HepG2 (cell line): Measurements from ENCODE around the gene ELOVL2. TPM values are rescaled to one million over a fixed set of nuclear protein-coding genes. Genes with fewer than 3 reads are reported as not detected.

Experiments used
- GATA4 ChIP-seq: sonication (generic); IDR thresholded peaks from 2 replicates; pipeline ENCODE4 v1.6.1; 2016; ENCODE audit warnings: antibody characterized with exemption, low read depth, borderline replicate concordance
- MTF1 ChIP-seq: sonication (generic); formaldehyde crosslinking; IDR thresholded peaks from 2 replicates; pipeline ENCODE4 v1.5.0; 2020; ENCODE audit warnings: missing genetic modification reagents
- NRL ChIP-seq: sonication (generic); formaldehyde crosslinking; IDR thresholded peaks from 2 replicates; pipeline ENCODE4 v1.5.0; 2020; ENCODE audit warnings: missing genetic modification reagents, mild to moderate bottlenecking, moderate library complexity, borderline replicate concordance
- PCBP1 ChIP-seq: fragments of 200-400 bp; formaldehyde crosslinking; IDR thresholded peaks from 2 replicates; pipeline ENCODE4 v1.6.1; 2017; ENCODE audit warnings: mild to moderate bottlenecking, low read depth, low read length, borderline replicate concordance
- PRDM4 ChIP-seq: sonication (generic); formaldehyde crosslinking; IDR thresholded peaks from 2 replicates; pipeline ENCODE4 v1.9.0; 2021; ENCODE audit warnings: missing genetic modification reagents, borderline replicate concordance
- SNAI1 ChIP-seq: sonication (generic); formaldehyde crosslinking; IDR thresholded peaks from 2 replicates; pipeline ENCODE4 v1.5.0; 2020; ENCODE audit warnings: mild to moderate bottlenecking, missing genetic modification reagents, borderline replicate concordance
- SNAPC4 ChIP-seq: sonication (generic); formaldehyde crosslinking; IDR thresholded peaks from 2 replicates; pipeline ENCODE4 v1.4.0; 2020; ENCODE audit warnings: mild to moderate bottlenecking, missing genetic modification reagents
- TFE3 ChIP-seq: IDR thresholded peaks from 2 replicates; pipeline ENCODE4 v1.6.1; 2016
- ZFP36L1 ChIP-seq: sonication (generic); formaldehyde crosslinking; IDR thresholded peaks from 2 replicates; pipeline ENCODE4 v1.8.0; 2022; ENCODE audit warnings: mild to moderate bottlenecking, missing genetic modification reagents, moderate library complexity
- ZHX2 ChIP-seq, 2 experiments: sonication (generic) in 1 of 2; formaldehyde crosslinking in 1 of 2; IDR thresholded peaks; 2 replicates each; pipeline versions ENCODE4 v1.6.1 to v1.9.0; 2014 to 2022; ENCODE audit warnings: antibody characterized with exemption in 1 of 2, borderline replicate concordance in 1 of 2, inconsistent platforms in 1 of 2, low read depth in 1 of 2, missing genetic modification reagents in 1 of 2
- ZKSCAN8 ChIP-seq: IDR thresholded peaks from 2 replicates; pipeline ENCODE4 v1.6.1; 2016; ENCODE audit warnings: borderline replicate concordance, missing genetic modification reagents, missing compliant biosample characterization
- ZNF136 ChIP-seq: sonication (generic); formaldehyde crosslinking; IDR thresholded peaks from 2 replicates; pipeline ENCODE4 v1.8.1; 2022; ENCODE audit warnings: low read depth, mild to moderate bottlenecking, moderate library complexity, missing genetic modification reagents
- ZNF629 ChIP-seq: sonication (generic); formaldehyde crosslinking; conservative IDR thresholded peaks from 2 replicates; pipeline ENCODE4 v1.5.0; 2020; ENCODE audit warnings: missing genetic modification reagents
- polyA plus RNA-seq, 8 experiments: library from polyadenylated mRNA; depleted of rRNA in 3 of 8; stranded (reverse) in 7 of 8; unstranded in 1 of 8; fragments of >200 nt; fragmentation: Illumina TruSeq in 4 of 8; extraction: Trizol in 4 of 8; gene quantifications; 2 replicates each; pipeline versions ENCODE4 v1.2.1 to v1.2.3, GENCODE V29; 2011 to 2016; ENCODE audit warnings: low read depth in 4 of 8, missing spikeins in 1 of 8, mixed read lengths in 1 of 8; ENCODE audit not compliant: insufficient read depth in 1 of 8
- total RNA-seq, 5 experiments: library from RNA; depleted of rRNA; stranded (reverse); fragments of >200 nt; fragmentation: Illumina TruSeq; extraction: Trizol; gene quantifications; 2 replicates each; pipeline ENCODE4 v1.2.3, GENCODE V29; 2016; ENCODE audit warnings: low read depth in 1 of 5

Gene ELOVL2
- total and polyA plus RNA-seq, 2 of the 13 experiments (the other 11 are each of a cell fraction or from before 2014, with no cell fraction given) = 43.6 to 65.4 TPM

GRCh38 chr6:10957414-10957886 lies 86.7 kb downstream of the ELOVL2 start (continued):
- TF ChIP-seq NRL (no peak), ZNF629 (peak; percentile 27; the same call in 1 of the 2 replicates), ZNF136 (CRISPR knock-in tag) (peak; percentile 63; the same call in 1 of the 2 replicates), ZKSCAN8 (CRISPR knock-in tag) (no peak), MTF1 (CRISPR knock-in tag) (no peak), ZFP36L1 (no peak), PCBP1 (no peak), SNAI1 (CRISPR knock-in tag) (no peak), SNAPC4 (CRISPR knock-in tag) (no peak), TFE3 (CRISPR knock-in tag) (no peak), PRDM4 (no peak), GATA4 (no peak), ZHX2 (IDR thresholded peaks at IDR 0.05; ENCODE audit: low read depth) (no peak), ZHX2 (CRISPR knock-in tag; IDR thresholded peaks at IDR 0.05; ENCODE audit: borderline replicate concordance) (0 out of 2 replicates have a peak, but pooled peaks have one; percentile 43)
